Stimulated activated CD4-positive, alpha-beta T cell treated with anti-CD3 and anti-CD28 coated beads, Interleukin-2, amount 100 ng/mL, for 4 hours (primary cell): ENCODE results near the gene VAV2.

Experiments
- DNase-seq: peaks from one replicate; pipeline ENCODE4 v3.0.0-alpha.2; 2020; ENCODE audit warnings: low read depth

The VAV2 gene

GRCh38 chr9:133979921-133980863 lies 11.9 kb downstream of the VAV2 start:
- no peak for DNase-seq

- no peak for DNase-seq
These were observed 12.7 kb downstream of the VAV2 start for GRCh38 chr9:133979273-133979920.

GRCh38 chr9:133978899-133979272 lies 13.2 kb downstream of the VAV2 start:
- DNase-seq = no peak

- DNase-seq = no peak
These were observed 13.8 kb downstream of the VAV2 start for GRCh38 chr9:133978226-133978898.

GRCh38 chr9:133977421-133978201 lies 14.5 kb downstream of the VAV2 start:
- no peak for DNase-seq

- no peak for DNase-seq
These were observed 15.2 kb downstream of the VAV2 start for GRCh38 chr9:133976887-133977286.

- no peak for DNase-seq
These were observed 15.8 kb downstream of the VAV2 start for GRCh38 chr9:133976191-133976861.

- no peak for DNase-seq
These were observed 16.6 kb downstream of the VAV2 start for GRCh38 chr9:133975511-133975910.

- no peak for DNase-seq
These were observed 17.3 kb downstream of the VAV2 start for GRCh38 chr9:133974631-133975341.

GRCh38 chr9:133973791-133974630 lies 18.1 kb downstream of the VAV2 start:
- DNase-seq = no peak

- DNase-seq = no peak
These were observed 18.9 kb downstream of the VAV2 start for GRCh38 chr9:133973111-133973790.

GRCh38 chr9:133971981-133972941 lies 19.9 kb downstream of the VAV2 start:
- DNase-seq = no peak

GRCh38 chr9:133971121-133971951 lies 20.8 kb downstream of the VAV2 start:
- DNase-seq = no peak

- DNase-seq = no peak
These were observed 21.5 kb downstream of the VAV2 start for GRCh38 chr9:133970581-133971058.

- no peak for DNase-seq
These were observed 22.2 kb downstream of the VAV2 start for GRCh38 chr9:133969681-133970580.
